HK-2 (cell line): ENCODE results near the gene PAX9.

Experiments
- DNase-seq: peaks from one replicate; pipeline ENCODE4 v3.0.0-alpha.2; 2018; ENCODE audit not compliant: unreplicated experiment

PAX9 gene

GRCh38 chr14:36655963-36656686, 5.5 kb upstream of the PAX9 start:
- DNase-seq, result peak; percentile 40

- no peak for DNase-seq
Measured at GRCh38 chr14:36656687-36657398, 4.8 kb upstream of the PAX9 start.

- no peak for DNase-seq
Measured at GRCh38 chr14:36657399-36658122, 4.1 kb upstream of the PAX9 start.

GRCh38 chr14:36658123-36659009, 3.3 kb upstream of the PAX9 start:
- DNase-seq, result no peak

GRCh38 chr14:36659010-36659821, 2.4 kb upstream of the PAX9 start:
- no peak for DNase-seq

GRCh38 chr14:36659822-36660735, 1.6 kb upstream of the PAX9 start:
- no peak for DNase-seq

- DNase-seq, result no peak
Measured at GRCh38 chr14:36660736-36661505, 739 bp upstream of the PAX9 start.

GRCh38 chr14:36662258-36662542, 540 bp downstream of the PAX9 start:
- no peak for DNase-seq

- no peak for DNase-seq
Measured at GRCh38 chr14:36662543-36663403, 1.1 kb downstream of the PAX9 start.

- no peak for DNase-seq
Measured at GRCh38 chr14:36663404-36664321, 2.0 kb downstream of the PAX9 start.

- no peak for DNase-seq
Measured at GRCh38 chr14:36664322-36665193, 2.9 kb downstream of the PAX9 start.

GRCh38 chr14:36665887-36666415, 4.3 kb downstream of the PAX9 start:
- DNase-seq, result no peak

- DNase-seq, result no peak
Measured at GRCh38 chr14:36666416-36667206, 5.0 kb downstream of the PAX9 start.

- no peak for DNase-seq
Measured at GRCh38 chr14:36667679-36668078, 6.0 kb downstream of the PAX9 start.

GRCh38 chr14:36671149-36671548, 9.5 kb downstream of the PAX9 start:
- no peak for DNase-seq
